GM18511 (cell line): ENCODE measurements around the gene USP36.

Experiments
- ATAC-seq: cut with Tn5 transposase; IDR thresholded peaks from one replicate; pipeline ENCODE4 v1.9.1; 2021; ENCODE audit warnings: mild to moderate bottlenecking, moderate library complexity; ENCODE audit not compliant: unreplicated experiment

The USP36 gene

GRCh38 chr17:78818932-78819331, 21.7 kb downstream of the USP36 start:
- ATAC-seq = no peak

- no peak for ATAC-seq
Measured at GRCh38 chr17:78818152-78818846, 22.3 kb downstream of the USP36 start.

GRCh38 chr17:78817123-78817522, 23.5 kb downstream of the USP36 start:
- ATAC-seq = no peak

GRCh38 chr17:78815696-78816095, 24.9 kb downstream of the USP36 start:
- ATAC-seq = no peak

GRCh38 chr17:78812855-78813254, 27.8 kb downstream of the USP36 start:
- no peak for ATAC-seq

GRCh38 chr17:78808163-78808562, 32.5 kb downstream of the USP36 start:
- no peak for ATAC-seq

GRCh38 chr17:78806451-78806850, 34.2 kb downstream of the USP36 start:
- ATAC-seq = no peak

- ATAC-seq = no peak
Measured at GRCh38 chr17:78805301-78805700, 35.3 kb downstream of the USP36 start.

- no peak for ATAC-seq
Measured at GRCh38 chr17:78804777-78805176, 35.8 kb downstream of the USP36 start.

GRCh38 chr17:78803186-78803845, 37.3 kb downstream of the USP36 start:
- ATAC-seq = no peak

GRCh38 chr17:78802459-78802858, 38.2 kb downstream of the USP36 start:
- no peak for ATAC-seq

- no peak for ATAC-seq
Measured at GRCh38 chr17:78802008-78802407, 38.6 kb downstream of the USP36 start.

GRCh38 chr17:78800132-78800931, 40.3 kb downstream of the USP36 start:
- ATAC-seq = no peak

- ATAC-seq = no peak
Measured at GRCh38 chr17:78798695-78799559, 41.7 kb downstream of the USP36 start.

GRCh38 chr17:78797691-78798585, 42.7 kb downstream of the USP36 start:
- no peak for ATAC-seq

- ATAC-seq = no peak
Measured at GRCh38 chr17:78797213-78797612, 43.4 kb downstream of the USP36 start.

GRCh38 chr17:78796517-78796900, 44.1 kb downstream of the USP36 start:
- ATAC-seq = no peak

- no peak for ATAC-seq
Measured at GRCh38 chr17:78795861-78796516, 44.6 kb downstream of the USP36 start.

- no peak for ATAC-seq
Measured at GRCh38 chr17:78794864-78795640, 45.6 kb downstream of the USP36 start.
